ENCODE data around the gene TM9SF2.
A peak's percentile ranks its signal among the peaks of the same experiment; 100 is the strongest.

Gene TM9SF2

GRCh38 chr13:99495466-99496183 is 5.6 kb upstream of the TM9SF2 start:
- DNase-seq, result peak; percentile 11

GRCh38 chr13:99496184-99497142 is 4.8 kb upstream of the TM9SF2 start:
- DNase-seq, result peak; percentile 70

DNA sequence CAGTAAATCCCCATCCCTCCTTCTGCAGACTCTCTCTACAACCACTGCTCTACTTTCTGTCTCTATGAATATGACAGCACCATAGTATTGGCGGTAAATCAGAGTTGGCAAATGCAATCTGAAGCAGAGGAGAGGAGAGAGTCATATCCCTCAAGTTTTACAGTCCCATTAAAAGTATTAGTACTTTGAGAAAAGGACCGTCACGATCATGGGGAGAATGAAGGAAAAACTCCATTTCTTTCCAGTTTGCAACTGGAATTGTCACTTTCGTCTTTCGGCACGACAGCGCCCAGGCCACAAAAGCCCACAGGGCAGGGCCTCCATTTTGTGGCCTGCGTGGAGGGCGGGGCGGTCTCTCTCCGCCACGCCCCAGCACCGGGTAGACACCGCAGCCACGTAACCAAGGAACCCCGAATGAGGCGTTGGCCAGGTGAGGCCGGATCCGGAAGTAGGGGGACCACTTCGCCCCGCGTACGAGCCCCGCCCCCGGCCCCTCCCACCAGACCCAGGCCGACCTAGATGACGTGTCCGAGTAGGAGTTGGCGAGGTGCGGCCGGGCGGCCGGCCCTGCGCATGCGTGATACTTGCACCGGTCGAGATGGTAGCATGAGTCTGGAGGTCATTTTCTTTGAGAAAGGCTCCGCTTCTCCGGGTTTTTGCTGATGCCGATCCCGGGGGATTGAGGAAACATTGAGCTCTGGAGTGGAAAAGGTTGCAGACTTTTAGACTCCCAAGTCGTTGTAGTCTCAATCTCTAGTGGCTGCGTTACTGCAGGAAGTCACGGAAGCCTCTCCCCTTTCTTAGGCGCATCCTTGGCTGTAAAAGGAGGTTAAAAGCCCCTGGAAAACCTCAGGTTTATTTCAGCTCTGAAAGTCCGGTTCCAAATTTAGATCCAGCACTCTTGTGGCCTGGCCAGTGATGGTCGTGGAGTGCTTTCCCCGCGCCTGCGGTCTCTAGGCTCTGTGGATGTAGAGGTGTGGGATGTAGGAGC is 2.8 kb upstream of the TM9SF2 start:
- peak; percentile 98 for DNase-seq

GRCh38 chr13:99500839-99501183 is 461 bp upstream of the TM9SF2 start:
- DNase-seq, result no peak

GRCh38 chr13:99501848-99502301 is 603 bp downstream of the TM9SF2 start:
- peak; percentile 41 for DNase-seq

DNA sequence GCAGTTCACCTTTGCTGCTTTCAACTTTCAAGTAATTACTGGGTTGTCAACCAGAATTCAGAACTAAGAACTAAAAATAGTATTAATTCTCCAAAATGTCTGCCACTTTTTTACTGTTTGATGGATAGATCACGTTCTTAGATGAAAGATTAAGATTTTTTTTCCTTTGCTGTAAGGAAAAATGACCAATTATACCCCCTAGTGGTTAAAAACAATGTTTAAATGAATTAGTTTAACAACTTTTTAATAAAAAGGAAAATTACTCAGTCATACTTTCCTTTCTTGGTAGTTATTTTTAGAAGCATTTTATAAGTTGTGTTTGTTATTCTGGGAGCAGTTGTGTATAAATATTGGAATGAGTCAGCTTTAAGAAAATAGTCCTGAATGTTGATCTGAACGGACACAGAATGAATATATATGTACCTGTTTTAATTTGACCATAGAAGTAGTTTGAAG is 4.6 kb downstream of the TM9SF2 start:
- no peak for DNase-seq

DNA sequence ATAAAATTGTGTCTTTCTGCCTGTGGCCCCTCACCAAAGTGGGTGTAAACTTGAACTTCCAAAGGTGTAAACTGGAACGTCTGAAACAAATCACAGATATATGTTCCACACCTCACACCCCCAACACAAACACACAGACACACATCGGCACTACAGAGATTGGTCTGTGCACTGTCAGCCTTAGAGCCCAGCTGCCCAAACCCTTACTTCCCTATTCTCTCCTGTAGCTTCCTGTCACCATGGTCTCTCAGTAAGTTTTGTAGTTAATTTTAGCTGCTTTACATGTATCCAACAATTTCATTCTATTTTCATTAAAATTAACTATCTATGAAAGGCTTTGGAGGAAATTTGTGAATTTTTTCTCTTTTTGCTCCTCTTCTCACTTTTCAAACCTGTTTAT is 5.4 kb downstream of the TM9SF2 start:
- no peak for DNase-seq

GRCh38 chr13:99507054-99507453 is 5.8 kb downstream of the TM9SF2 start:
- DNase-seq, result no peak

GRCh38 chr13:99507551-99507950 is 6.3 kb downstream of the TM9SF2 start:
- DNase-seq, result no peak

DNA sequence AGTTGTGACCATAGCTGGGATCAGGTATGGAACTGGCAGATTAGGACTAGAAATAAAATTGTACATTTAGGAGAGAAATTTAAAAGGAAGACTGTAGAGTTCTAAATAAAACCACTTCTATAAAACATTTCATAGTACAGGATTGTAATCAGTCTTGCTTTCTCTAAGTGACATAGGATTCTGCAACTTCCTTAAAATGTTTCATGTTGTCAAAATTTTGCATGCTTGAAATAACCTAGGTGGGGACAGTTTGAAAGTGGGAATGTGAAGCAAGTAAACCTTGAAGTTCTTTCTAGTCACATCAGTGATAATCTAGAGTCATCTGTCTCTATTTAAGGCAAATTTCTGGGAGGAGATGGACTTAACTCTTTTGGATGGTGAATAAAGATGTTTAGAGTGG is 6.7 kb downstream of the TM9SF2 start:
- no peak for DNase-seq

DNA sequence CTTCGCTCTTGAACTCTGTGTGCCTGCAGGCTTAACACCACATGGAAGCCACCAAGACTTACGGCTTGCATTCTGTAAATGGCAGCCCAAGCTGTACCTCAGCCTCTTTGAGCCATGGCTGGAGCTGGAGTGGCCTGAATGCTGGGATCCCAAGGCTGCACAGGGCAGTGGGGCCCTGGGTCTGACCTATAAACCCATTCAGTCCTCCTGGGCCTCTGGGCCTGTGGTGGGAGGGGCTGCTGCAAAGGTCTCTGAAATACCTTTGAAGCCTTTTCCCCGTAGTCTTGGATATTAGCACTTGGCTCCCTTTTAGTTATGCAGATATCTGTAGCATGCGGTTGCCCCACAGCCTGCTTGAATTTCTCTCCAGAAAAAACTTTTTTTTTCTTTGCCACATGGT is 8.2 kb downstream of the TM9SF2 start:
- DNase-seq, result no peak

DNA sequence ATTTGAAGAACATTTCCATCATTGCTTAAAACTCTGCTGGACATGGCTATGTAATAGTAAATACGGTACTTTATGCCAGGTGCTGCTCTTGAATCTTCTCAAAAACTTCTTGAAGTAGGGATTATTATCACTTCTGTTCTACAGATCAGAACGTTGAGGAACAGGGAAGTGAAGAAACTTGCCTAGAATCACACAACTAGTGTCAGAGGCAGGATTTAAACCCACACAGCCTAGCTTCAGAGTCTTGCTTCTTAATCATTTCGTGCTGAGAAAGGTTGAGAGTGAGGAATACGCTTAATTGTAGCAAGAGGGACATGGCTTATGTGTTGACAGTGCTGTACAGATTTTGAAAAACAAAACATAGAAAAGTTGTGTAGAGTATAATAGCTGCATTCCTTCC is 13.5 kb downstream of the TM9SF2 start:
- DNase-seq, result no peak

DNA sequence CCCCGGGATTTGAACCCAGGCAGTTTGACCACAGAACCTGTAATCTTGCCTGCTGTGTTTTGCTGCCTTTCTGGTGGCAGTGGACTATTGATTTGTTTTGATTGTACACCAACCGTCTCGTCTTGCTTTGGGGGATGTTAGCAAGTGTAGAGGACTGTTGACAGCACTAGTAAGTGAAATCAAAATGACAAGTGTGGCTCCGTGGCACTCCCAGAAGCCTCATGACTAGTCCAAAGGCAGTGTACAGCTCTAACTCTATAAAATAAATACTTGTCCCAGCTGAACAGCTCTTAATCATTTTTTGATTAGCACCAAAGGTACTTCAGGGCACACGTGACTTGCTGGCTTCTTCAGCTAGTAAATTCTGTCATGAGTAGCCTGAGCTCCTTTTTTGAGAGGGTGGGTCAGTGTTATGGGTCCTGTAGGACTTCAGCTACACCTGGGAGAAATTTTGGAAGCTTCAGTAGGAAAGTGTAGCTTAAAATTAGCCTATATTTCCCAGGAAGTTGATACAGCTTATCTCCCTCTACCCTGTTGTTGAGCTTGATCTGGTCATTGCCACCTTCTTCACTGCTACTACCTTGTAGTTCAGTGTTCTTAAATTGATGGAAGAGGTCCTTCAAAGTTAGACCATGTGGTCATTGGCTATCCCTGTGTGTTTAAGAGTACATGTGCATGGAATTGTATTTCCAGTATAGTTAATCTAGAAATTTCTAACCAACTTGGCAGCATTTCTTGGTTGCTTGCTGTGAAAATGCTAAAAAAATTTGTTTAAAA is 15.1 kb downstream of the TM9SF2 start:
- no peak for DNase-seq

DNA sequence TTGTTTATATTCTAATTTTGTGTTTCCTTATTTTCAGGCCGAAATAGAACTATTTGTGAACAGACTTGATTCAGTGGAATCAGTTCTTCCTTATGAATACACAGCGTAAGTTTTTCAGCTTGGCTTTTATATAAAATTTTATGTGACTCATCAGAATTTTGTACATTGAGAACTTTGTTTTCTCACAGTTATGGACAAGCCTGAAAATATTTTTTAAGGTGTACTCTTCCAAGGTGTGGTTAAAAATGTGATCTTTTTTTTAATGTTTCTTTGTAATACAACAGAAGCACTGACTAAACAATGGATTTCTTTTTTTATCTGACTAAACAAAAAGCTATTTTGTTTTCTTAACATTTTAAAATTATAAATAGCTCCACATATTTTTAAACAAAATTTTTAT is 16.3 kb downstream of the TM9SF2 start:
- no peak for DNase-seq

- DNase-seq, result no peak
These were observed 16.7 kb downstream of the TM9SF2 start for GRCh38 chr13:99517984-99518383.

DNA sequence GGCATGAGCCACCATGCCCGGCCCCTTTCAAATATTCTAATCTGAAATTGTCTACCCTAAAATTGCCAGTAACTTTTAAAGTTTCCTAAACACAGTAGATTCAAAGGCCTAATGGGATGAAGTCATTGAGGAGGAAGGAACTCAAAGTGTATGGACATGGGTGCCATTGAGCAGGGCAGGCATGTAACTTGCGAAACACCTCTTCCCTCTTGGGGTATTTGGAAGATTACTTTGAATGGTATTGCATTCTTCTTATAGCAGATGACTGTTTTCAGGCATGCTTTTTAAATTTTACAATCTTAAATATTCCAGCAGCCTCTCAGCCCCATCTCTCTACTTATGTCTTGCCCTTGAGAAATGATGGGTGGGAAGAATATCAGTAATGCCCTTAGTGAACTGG is 21.0 kb downstream of the TM9SF2 start:
- DNase-seq, result no peak

DNA sequence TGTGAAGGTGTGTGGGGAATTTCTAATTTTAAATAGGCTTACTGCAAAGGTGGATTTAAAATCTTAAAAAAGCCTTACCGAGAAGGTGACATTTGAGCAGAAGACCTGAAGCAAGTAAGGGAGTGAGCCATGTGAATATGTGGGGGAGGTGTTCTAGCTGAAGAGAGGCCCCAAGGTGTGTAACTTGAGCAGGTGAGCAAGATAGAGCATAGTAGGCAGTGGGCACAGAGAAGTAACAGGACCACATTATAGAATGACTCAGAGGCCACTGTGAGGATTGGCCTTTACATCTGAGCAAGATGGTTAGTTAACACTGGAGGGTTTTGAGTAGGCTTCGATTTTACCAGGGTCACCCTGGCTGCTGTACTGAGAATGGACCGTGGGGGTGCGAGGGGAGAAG is 22.6 kb downstream of the TM9SF2 start:
- no peak for DNase-seq

DNA sequence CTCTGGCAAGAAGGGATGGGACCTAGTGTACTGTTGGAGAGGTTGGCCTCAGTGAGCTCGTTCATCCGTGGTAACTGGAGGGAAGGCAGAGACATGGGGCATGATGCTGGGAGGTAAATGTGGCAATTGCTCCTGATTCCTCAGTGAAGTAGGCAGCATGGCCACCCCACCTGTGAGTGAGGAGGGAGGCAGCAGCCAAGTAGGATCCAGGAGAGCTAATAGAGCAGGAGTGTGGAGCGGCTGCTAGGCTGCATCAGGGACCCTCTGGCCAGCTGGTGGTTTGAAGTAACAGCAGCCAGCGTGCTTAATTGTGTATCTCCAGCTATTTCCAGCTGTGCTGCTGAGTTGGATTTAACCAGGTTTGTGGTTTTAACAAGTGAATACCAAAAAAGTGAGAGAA is 24.7 kb downstream of the TM9SF2 start:
- no peak for DNase-seq

DNA sequence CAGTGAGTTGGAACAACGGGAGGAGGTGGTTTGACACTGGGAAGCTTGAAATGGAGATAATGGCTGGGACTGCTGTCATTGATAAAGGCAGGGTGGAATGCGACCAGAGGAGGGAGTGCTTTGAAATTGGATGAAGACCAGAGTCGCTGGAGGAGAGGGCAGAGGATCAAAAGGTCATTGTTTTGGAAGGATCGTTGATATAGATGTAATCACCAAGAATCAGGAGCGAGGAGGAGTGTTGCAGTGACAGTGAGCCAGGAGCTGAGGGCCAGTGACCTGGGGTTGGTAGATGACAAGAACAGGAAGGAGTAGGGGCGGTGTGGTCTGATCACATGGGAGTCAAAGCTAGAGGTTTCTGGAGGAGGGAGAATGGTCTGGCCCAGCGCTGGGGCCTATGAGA is 25.3 kb downstream of the TM9SF2 start:
- no peak for DNase-seq

DNA sequence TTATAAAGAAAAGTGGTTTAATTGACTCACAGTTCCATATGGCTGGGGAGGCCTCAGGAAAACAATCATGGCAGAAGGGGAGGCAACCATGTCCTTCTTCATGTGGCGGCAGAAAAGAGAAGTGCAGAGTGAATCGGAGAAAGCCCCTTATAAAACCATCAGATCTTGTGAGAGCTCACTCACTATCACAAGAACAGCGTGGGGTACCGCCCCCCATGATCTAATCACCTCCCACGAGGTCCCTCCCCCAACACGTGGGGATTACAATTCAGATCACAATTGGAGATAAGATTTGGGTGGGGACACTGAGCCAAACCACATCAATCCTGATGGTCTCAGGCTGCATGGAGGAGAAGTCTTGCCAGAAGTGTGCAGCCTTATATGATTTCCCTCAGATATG is 26.0 kb downstream of the TM9SF2 start:
- peak; percentile 21 for DNase-seq

- no peak for DNase-seq
These were observed 27.3 kb downstream of the TM9SF2 start for GRCh38 chr13:99528547-99528946.

GRCh38 chr13:99536023-99536422 is 34.8 kb downstream of the TM9SF2 start:
- DNase-seq, result no peak
